Daoy (cell line): Measurements from ENCODE around the gene EI24. TPM values are rescaled to one million over a fixed set of nuclear protein-coding genes. Genes with fewer than 3 reads are reported as not detected.

ENCODE experiments used
- DNase-seq: peaks from one replicate; pipeline ENCODE4 v3.0.0-alpha.2; 2015; ENCODE audit warnings: low read depth
- total RNA-seq: library from RNA; depleted of rRNA; stranded (reverse); fragments of >200 nt; shearing (Covaris generic); gene quantifications from 2 replicates; pipeline ENCODE4 v1.2.3, GENCODE V29; 2014; rRNA removed

EI24 gene
- total RNA-seq, 1 experiment from 2014 or later, result 128 TPM

DNA sequence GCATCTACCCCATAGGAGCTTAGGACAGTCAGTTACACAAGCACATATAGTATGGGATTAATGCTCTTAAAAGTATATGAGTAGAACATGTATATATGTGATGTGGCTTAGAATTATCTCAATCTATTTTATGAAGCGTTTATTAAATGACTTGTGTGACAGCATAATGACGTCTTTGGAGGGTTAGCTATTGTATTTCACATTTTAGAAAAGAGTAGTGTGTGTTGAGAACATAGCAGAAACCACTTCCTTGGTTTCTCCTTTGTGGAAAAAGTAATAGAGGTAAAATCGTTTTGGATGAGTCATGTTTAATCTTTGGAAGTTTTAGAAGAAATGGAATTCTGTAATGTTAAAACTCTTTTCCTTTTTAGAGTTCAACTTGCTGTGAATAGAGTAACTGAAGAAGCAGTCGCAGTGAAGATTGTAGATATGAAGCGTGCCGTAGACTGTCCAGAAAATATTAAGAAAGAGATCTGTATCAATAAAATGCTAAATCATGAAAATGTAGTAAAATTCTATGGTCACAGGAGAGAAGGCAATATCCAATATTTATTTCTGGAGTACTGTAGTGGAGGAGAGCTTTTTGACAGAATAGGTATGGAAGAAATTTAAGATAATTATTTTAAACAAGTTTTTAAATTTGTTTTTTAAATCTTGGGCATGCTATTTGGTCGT, 58.1 kb downstream of the EI24 start:
- DNase-seq, result no peak

Other genes with a start within 250 kb of the EI24 start
- 32.6 and 38.6 TPM in 2 replicates for gene FEZ1, start 73.2 kb upstream of the EI24 start, total RNA-seq
- 160 and 169 TPM in 2 replicates for gene STT3A, start 23.4 kb downstream of the EI24 start, total RNA-seq
- 64.8 and 65.3 TPM in 2 replicates for gene CHEK1, start 55.7 kb downstream of the EI24 start, total RNA-seq
- gene ACRV1, start 111.4 kb downstream of the EI24 start, total RNA-seq, result 1.4 TPM in 1 of 2 replicates, not detected in the other
- gene PATE1, start 176.8 kb downstream of the EI24 start, total RNA-seq, result not detected in 2 replicates
- gene PATE2, start 209.4 kb downstream of the EI24 start, total RNA-seq, result 0.29 TPM in 1 of 2 replicates, not detected in the other
- not detected in 2 replicates for gene PATE3, start 218.7 kb downstream of the EI24 start, total RNA-seq